Activated naive CD4-positive, alpha-beta T cell treated with Interleukin-2 at 50 U/mL for 16 hours (primary cell): Measurements from ENCODE around the gene USP24.
"Not testable (repeated sequence)": the region's sequence is repeated elsewhere in the genome, so short reads cannot be mapped to it uniquely, and the experiment has no call there.

Experiments used
- DNase-seq: peaks from one replicate; pipeline ENCODE4 v3.0.0-alpha.2; 2020

USP24 gene

DNA sequence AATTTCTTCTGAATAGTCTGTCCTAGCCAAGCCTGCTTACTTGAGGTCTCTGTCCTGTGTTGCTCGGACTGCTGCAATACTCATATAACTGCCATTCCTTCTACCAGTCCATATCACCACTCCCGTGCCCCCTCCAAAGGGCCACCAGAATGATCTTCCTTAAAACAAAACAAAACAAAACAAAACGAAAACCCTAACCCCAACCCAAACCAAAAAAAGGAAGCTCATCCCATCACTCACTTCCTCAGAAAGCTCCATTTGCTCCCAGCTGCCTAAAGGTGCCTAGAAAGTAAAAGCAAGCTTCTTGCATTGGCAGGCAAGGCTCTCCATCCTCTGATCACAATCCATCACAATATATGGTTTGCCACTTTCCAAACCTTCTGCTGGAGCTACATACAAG, 20.3 kb downstream of the USP24 start:
- no peak for DNase-seq

DNA sequence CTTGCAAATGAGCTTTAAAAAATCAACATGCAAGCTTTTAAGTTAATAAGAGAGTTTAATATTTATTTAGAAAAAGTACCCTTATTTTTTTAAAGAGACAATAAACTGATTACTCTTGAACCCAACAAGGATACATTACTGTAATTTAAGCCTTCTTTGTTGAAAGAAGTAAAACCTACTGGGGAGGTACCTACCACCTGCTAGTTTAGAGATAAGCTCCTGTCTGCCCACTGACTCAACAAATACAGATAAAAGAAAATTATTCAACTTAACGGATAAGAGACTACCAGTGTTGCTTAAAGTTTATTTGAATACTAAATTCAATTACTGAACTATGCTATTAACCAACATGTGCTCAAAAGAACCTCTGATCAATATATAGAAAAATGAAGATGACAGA, 23.1 kb downstream of the USP24 start:
- DNase-seq = no peak

DNA sequence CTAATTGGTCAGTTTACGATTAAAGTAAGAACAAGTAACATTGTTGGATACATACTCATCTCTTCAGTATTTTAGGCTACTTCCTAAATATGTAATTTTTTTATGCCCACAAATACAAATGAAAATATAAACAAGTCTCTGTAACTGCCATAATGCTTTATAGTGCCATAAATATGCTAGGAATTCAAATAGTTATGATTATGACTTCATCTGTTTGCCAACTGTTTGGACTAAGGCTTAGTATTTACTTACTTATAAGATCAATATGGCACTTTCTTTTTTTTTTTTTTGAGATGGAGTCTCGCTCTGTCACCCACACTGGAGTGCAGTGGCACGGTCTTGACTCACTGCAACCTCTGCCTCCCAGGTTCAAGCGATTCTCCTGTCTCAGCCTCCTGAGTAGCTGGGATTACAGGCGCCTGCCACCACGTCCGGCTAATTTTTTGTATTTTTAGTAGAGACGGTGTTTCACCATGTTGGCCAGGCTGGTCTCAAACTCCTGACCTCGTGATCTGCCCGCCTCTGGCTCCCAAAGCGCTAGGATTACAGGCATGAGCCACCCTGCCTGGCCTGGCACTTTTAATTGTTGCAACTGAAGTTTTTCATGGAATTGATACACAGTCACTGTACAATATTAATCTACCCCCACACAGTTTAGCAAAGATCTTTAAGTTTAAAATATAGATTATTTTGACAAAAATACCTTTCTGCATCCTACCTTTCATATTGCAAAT, 23.8 kb downstream of the USP24 start:
- DNase-seq = not testable (repeated sequence)

DNA sequence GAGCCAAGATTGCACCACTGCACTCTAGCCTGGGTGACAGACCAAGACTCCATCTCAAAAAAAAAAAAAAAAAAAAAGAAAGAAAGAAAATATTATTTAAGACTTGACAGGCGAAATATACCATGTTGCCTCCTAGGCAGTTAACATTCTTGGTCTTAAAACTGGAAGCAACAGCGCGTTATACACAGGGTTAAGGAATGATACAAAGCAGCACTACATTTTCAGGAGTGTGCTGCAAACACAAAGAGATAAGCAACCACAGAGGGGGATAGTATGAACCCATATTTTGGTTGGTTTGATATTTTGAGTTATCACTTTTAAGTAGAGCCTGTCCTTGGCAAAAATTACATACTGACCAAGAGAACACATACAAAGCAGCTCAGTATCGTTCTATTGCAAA, 25.1 kb downstream of the USP24 start:
- DNase-seq = no peak

DNA sequence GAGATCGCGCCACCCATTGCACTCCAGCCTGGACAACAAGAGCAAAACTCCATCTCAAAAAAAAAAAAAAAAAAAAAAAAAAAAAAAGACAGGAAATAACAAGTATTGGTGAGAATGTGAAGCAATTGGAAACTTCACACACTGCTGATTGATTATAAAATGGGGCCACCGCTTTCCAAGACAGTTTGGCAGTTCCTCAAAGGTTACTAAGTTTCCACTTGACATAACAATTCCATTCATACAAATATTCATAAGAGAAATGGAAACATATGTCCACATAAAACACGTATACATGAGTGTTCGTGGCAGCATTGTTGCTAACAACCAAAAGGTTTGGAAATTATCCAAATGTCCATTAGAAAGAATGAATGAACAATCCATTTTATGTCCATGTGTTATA, 26.3 kb downstream of the USP24 start:
- DNase-seq = no peak

DNA sequence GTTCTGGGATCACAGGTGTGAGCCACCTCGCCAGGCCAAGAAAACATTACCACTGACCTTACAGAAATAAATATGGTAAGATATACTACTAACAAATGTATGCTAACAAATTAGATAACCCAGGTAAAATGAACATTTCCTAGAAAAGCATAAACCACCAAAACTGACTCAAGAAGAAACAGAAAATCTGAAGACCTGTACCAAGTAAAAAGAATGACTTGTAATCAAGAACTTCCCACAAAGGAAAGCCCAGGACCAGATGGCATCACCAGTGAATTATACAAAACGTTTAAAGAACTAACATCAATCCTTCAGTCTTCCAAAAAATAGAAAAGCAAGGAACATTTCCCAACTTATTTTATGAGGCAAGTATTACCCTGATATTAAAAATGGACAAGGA, 29.3 kb downstream of the USP24 start:
- no peak for DNase-seq

DNA sequence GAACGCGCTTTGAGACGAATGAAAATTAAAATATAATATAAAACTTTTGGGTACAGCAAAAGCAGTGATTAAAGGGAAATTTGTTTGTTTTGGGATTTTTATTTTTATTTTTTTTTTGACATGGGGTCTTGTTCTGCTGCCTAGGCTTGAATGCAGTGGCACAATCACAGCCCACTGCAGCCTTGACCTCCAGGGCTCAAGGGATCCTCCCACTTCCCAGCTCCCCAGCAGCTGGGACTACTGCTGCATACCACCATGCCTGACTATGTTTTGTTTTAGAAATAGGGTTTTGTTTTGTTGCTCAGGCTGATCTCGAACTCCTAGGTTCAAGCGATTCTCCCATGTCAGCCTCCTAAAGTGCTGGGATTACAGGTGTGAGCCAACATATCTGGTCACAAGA, 30.3 kb downstream of the USP24 start:
- no peak for DNase-seq

DNA sequence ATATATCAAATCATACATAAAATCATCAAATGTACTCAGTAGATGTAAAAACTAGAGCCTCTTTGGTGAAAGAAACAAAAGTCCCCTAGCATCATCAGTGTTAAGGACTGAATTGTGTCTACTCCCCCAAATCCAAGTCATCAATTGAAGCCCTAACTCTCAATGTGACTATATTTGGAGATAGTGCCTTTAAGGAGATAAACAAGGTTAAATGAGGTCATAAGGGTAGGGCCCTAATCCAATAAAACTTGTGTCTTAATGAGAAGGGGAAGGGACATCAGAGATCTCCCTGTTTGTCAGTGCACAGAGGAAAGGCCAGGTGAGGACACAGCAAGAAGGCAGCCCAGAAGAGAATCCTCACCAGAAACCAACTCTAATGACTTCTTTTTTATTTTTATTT, 33.5 kb downstream of the USP24 start:
- no peak for DNase-seq

DNA sequence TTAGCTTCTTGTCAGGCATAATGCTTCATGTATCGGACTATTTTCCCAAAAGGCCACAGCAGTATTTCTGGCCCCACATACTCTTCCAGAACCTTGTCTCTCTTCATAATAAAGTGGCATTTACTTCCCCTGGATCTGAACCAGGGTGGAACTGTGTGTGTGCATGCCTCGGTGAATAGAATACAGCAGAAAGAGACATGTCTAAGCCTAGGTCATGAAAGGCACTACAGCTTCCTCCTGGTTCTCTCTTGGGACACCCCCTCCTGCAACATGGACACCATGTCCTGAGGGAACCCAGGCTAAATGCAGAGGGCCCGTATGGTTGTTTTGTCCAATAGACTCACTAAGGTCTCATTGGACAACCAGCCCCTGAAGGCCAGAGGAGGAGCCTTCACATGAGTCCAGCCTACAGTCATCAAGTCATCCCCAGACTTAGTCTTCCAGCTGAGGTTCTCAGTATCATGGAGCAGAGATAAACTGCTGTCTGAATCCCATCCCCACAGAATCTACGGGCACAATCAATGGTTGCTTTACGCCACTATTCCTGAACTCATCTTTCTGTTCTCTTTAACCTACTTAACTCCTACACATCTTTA, 35.0 kb downstream of the USP24 start:
- DNase-seq = no peak

DNA sequence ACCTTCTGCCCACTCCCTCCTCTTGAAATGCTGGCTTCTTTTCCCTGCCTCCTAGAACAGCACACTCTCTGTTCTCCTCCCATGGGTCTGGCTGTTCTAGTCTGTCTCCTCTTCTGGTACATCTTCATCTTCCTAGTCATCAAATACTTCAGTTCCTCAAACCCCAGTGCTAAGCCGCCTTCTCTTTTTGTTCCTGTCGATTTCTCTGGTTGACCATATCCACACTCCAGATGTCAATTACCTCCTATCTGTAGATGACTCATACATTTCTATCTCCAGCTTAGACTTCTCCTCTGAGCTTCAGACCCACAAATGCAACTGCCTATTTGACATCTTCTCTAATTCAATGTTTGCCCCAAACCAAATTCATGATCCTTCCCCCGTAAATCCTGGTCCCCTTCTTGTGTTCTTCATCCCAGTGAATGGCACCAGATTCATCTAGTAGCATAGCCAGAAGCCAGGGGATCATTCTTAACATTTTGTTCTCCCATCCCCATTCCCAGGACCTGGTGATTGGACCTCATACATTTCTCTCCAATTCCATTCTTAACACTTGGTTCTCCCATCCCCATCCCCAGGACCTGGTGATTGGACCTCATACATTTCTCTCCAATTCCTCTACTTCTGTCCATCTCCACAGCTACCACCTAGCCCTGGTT, 35.9 kb downstream of the USP24 start:
- DNase-seq = no peak

DNA sequence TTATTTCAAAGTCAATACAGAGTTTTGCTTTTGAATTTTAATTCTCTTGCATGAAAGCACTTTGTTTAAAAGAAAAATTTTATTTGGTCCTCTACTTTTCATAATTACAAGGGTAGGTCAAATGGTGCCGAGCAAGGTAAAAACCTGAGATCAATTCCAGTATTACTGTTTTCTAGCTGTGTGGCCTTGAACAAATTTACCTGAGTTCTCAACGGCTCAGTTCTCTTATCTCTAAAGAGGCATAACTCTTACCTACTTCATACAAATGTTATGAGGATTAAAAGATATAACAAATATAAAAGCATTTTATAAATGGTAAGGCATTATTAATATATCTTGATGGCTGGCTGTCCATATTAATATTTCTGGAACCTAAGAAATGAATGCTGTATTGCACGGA, 42.5 kb downstream of the USP24 start:
- DNase-seq = no peak

DNA sequence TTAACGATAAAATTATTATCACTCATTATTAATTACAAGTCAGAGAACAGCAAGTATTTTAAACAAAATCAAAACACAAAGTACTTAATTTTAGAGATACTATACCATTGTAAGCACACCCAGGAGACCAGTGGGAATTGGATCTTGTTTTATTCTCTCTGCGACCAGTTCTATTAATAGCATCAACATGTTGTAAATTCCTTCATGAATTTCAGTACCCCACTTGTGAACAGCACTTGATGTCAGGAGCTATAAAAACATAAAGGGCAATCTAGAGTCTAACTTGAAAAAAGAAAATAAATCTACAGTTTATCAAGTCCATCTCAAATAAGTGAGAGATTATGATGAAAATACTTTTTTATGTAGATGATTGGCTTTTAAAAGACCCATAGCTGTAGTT, 42.9 kb downstream of the USP24 start:
- no peak for DNase-seq

DNA sequence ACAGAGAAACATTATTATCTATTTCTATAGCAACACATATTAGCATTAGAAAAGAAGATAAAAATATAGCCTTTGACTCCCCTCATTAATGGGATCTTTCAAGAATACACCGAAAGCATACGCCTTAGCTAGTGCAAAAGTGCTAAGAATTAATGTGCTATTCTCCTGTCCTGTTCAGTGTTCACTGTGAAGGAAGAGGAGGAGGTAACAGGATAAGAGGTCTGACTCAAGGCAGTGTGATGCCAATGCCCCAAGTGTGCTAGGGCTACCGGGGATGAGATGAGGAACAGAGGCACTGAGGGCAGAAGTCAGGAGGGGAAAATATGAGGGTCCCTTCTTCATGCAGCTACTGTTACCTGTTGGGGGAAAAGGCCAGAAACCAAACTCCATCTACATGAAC, 43.5 kb downstream of the USP24 start:
- DNase-seq = no peak

DNA sequence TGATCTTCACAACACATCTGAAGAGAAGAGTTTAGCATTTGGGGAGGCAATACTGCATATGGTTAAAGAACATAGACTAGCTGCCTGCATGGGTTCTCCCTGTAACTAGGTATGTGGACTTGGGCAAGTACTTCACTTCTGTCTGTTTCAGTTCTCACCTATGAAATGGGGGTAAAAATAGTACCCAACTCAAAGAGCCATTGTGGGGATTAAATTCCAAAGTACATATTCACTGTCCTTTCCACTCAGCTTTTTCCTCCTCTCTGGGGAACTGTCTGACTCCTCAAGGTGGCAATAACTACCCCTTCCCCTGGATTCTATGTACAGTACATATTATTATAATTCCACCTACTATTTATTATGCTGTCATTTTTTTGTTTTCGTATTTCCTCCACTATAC, 44.7 kb downstream of the USP24 start:
- DNase-seq = no peak

DNA sequence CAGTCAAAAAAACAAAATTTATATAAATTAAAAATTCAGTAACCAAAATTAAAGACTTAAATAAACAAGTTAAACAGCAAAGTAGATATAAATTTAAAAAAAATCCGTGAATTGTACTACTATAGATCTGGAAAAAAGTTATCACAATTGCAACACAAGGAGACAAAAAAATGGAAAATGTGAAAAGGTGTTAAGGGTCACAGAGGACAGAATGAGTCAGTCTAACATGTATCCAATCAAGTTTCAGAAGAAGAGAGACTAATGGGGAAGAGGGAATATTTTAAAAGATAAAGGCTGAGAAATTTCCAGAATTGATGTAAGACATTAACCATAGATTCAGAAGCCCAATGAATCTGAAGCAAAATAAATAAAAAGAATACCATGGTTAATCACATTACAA, 46.0 kb downstream of the USP24 start:
- DNase-seq = no peak

DNA sequence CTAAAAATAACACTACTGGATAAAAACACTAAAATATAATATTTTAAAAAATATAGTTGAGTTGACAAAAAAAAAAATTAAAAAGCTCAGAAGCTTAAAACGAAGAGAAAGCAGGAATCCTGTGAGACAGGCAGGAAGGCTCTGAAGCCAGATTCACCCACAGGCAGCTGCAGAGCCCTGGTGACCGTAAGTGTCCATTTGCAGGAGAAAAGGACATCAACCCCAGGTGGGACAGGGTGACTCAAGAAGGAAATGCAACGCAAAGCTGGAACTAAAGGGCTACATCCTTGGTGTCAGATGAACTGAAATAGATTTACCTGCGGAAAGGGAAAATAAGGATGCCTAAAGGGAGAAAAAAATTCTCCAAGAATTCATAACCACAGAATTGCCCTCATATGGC, 46.8 kb downstream of the USP24 start:
- no peak for DNase-seq

DNA sequence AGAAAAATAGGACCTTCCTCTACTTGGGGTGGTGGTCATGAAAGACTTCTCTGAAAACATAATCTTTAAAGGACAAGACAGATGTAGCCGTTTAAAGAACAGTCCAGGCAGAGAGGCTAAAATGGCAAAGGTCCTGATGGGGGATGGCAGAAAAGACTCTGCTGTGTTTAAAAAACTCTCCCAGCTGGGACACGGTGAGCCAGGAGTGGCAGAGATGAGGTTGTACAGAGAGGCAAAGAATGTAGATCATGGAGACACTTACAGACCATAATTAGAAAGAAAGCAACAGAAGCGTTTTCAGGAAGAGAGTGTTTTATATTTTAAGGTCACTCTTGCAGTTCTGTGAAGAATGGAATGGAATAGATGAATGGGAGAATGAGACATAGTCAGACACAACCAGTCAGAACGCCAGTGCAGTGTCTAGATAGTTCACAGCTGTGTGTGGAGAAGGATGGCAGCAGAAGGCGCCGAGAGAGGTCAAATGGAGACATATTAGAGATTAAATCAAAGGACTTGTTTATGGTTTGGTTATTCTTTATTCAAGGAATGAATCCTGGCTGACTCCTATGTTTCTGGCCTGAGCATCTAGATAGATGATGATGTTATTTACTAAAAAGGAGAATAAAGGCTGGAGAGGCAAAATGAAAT, 47.8 kb downstream of the USP24 start:
- DNase-seq = no peak

DNA sequence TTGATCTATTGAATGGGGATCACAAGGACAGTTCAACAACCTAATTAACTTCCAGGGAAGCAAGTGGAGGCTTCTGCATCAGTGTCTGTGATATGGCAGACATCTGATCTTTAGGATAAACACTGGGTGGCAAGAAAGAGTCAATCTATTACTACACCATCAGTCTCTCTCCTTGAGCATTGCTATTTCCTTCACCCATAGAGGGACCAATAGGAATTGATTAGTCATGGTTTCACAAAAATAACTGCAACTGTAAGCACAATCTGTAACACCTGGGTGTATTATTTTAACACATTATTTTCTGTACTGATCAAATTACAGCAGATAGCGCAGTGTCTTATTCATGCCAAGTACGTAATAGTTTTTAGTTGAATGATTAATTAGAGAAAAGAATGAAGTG, 50.3 kb downstream of the USP24 start:
- no peak for DNase-seq

DNA sequence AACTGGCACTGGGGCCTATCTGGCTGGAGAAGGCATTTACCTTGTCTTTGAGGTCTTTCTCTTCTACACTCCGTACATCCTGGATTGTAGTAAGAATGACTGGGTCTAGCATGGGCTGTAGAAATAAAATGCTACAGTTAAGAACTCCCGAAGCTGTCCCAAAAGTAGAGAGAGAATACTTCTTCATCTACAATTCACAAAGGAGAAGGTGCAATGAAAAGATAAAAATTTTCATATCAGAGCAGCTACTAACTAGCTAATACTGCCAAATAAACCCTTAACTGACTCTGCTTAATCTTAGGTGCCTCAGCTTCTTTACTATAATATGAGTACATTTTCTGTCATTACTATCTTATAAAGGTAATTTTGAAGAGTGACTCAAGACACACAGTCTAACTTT, 55.6 kb downstream of the USP24 start:
- DNase-seq = no peak

DNA sequence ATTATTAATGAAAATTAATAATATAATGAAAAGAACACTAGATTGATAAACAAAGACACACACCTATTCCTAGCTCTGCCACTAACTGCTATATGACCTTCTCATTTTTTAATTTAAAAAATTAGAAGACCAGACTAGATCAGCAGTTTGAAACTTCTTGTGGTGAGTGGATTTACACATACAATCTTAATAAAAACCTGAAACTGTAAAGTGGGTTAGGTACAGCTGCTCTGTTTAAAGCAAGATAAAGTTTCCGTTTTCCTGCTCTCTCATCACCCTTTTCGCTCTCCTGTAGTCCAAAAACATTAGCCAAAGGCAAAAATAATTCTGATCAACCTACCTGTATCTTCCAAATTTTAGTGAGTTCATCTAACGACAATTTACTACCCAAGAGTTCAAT, 58.6 kb downstream of the USP24 start:
- no peak for DNase-seq

DNA sequence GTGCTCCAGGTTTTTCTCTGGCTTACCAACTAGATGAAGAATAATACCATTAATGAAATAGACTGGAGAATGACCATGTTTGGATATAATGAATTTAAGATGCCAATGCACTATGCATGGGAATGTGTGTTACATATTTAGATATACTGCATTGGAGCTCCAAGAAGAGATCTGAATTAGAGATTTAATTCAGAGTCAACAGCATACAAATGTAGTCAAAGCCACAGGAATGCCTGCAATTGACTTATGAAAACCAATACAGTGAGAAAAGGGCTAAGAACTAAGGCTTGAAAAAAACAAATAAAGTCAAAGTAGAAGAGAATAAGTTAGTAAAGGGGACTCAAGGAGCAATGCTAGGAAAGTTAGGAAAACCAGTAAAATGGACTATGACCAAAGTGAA, 59.1 kb downstream of the USP24 start:
- no peak for DNase-seq

DNA sequence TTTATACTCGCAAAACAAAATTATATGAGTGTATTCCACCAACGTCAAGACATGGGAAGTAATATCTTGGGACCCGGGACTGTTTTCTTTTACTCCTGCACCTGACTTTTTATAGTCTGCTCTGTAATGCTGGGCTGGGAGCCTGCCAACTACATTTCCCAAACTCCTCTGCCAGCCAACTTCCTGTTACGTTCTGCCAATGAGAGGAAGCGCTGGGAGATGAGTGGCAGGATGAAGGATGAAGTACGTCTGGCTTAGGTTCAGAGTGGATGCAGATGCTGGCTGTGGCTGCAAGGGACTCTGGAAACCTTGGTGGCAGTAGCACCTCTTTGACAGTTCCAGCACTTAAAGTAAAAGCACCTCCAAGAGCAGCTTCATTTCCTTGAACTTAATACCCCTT, 59.6 kb downstream of the USP24 start:
- no peak for DNase-seq

DNA sequence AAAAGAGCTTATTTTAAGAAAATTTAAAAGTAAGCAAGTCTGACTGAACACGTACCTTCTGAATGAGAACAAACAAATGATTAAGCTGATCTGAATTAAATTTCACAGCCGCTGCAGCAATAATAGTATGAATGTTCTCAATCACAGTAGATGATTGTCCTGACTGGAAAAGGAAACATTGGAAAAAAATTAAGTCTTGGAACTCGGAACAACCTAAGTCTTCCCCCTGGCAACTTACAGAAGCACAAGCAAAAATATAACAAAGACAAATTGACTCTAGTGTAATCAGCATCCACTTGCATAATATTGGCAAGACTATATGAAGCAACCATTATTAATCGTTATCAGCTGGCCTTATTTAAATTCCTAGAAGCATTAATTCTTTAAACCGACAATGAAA, 60.5 kb downstream of the USP24 start:
- no peak for DNase-seq

DNA sequence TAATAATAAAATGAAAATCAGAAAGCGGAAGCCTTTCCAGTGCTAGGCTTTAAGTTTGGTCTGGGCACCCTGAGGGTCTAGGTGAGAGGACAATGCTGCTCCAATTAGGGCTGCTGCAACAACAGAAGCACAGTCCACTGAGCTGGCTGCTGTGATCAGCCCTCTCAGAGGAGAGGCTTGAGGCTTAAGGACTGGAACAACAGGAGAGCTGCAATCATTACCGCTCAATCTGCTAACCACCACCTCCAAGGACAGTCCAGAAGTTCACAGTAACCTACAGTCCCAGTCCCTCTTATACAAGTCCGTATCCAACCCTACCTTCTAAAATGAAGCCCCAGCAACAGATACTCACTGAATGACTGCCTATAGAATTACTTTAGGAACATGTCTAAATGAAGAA, 62.1 kb downstream of the USP24 start:
- DNase-seq = no peak
